Sigmoid colon (tissue), 7 donors: ENCODE results near the gene MPPED1. TPM values are rescaled to one million over a fixed set of nuclear protein-coding genes. Genes with fewer than 3 reads are reported as not detected.

Source experiments
- DNase-seq: peaks from one replicate; pipeline ENCODE4 v3.0.0-alpha.2; 2019
- H3K27ac ChIP-seq, 4 donors: fragments of 200-600 bp; sonication (generic); one replicate each; pipeline ENCODE4 v1.5.1; 2016 to 2019; ENCODE audit warnings: mild to moderate bottlenecking in 1 of 4
- H3K27me3 ChIP-seq, 3 donors: fragments of 200-600 bp; sonication (generic); one replicate each; pipeline ENCODE4 v1.5.1; 2019; ENCODE audit warnings: mild to moderate bottlenecking in 1 of 3
- H3K36me3 ChIP-seq, 4 donors: fragments of 200-600 bp; sonication (generic); one replicate each; pipeline ENCODE4 v1.5.1; 2016 to 2019
- H3K4me1 ChIP-seq, 4 donors: fragments of 200-600 bp; sonication (generic); one replicate each; pipeline ENCODE4 v1.5.1; 2017 to 2019
- H3K4me3 ChIP-seq, 4 donors: fragments of 200-600 bp; sonication (generic); one replicate each; pipeline ENCODE4 v1.5.1; 2017 to 2019; ENCODE audit warnings: mild to moderate bottlenecking in 2 of 4, moderate library complexity in 1 of 4
- H3K9me3 ChIP-seq, 4 donors: fragments of 200-600 bp in 3 of 4; sonication (generic) in 3 of 4; one replicate each; pipeline versions ENCODE4 v1.5.1 to v1.6.1; 2013 to 2019
- EP300 ChIP-seq, 4 donors: sonication (generic); formaldehyde crosslinking; IDR thresholded peaks; one replicate each; pipeline ENCODE4 v1.6.1; 2017; ENCODE audit warnings: antibody characterized with exemption in 4 of 4
- POLR2A ChIP-seq, 2 donors: fragments of 450-650 bp; IDR thresholded peaks; one replicate each; pipeline ENCODE4 v1.6.1; 2016; ENCODE audit warnings: antibody characterized with exemption in 2 of 2, mild to moderate bottlenecking in 2 of 2, moderate library complexity in 2 of 2
- POLR2AphosphoS5 ChIP-seq, 4 donors: sonication (generic); formaldehyde crosslinking; IDR thresholded peaks; one replicate each; pipeline ENCODE4 v1.6.1; 2017; ENCODE audit warnings: antibody characterized with exemption in 4 of 4
- WGBS, 2 donors: extraction: QIAGEN DNeasy Blood & Tissue Kit; methylation state at CpG; one replicate each; pipeline ENCODE4 v1.1.7; 2013; 5-methylcytosine and 5-hydroxymethylcytosine counted together
- intact Hi-C: fragments of 100-400 bp; cut with DNase I; formaldehyde crosslinking; loops from one replicate; pipeline ENCODE4 v1.15.1; 2023
- polyA plus RNA-seq, 3 donors: library from polyadenylated mRNA; stranded (reverse); fragments of 200-250 nt; gene quantifications; one replicate each; pipeline ENCODE4 v1.2.3, GENCODE V29; 2013
- total RNA-seq, 4 donors: library from RNA; depleted of rRNA; stranded (reverse); fragments of >200 nt; gene quantifications; one replicate each; pipeline ENCODE4 v1.1.0, GENCODE V29; 2016
- TF ChIP-seq, protein P1 (sequence below), 4 experiments: fragments of 450-650 bp in 3 of 4; fragments of 200-600 bp in 1 of 4; IDR thresholded peaks; one replicate each; pipeline ENCODE4 v1.5.1; 2016 to 2019; ENCODE audit warnings: antibody characterized with exemption in 4 of 4, mild to moderate bottlenecking in 3 of 4, moderate library complexity in 2 of 4
- donor health status: healthy with polysubstance abuse.
- donor health status: Bipolar disorder and iron deficiency.
- donor health status: healthy.

MPPED1 gene
- total and polyA plus RNA-seq, 7 donors: not detected

GRCh38 chr22:43428005-43428485 is 16.2 kb downstream of the MPPED1 start:
- no peaks in the 10 kb centered on the region for H3K36me3 ChIP-seq
- H3K4me3 ChIP-seq: no peak overlapping the region
- TF ChIP-seq, protein P1, sequence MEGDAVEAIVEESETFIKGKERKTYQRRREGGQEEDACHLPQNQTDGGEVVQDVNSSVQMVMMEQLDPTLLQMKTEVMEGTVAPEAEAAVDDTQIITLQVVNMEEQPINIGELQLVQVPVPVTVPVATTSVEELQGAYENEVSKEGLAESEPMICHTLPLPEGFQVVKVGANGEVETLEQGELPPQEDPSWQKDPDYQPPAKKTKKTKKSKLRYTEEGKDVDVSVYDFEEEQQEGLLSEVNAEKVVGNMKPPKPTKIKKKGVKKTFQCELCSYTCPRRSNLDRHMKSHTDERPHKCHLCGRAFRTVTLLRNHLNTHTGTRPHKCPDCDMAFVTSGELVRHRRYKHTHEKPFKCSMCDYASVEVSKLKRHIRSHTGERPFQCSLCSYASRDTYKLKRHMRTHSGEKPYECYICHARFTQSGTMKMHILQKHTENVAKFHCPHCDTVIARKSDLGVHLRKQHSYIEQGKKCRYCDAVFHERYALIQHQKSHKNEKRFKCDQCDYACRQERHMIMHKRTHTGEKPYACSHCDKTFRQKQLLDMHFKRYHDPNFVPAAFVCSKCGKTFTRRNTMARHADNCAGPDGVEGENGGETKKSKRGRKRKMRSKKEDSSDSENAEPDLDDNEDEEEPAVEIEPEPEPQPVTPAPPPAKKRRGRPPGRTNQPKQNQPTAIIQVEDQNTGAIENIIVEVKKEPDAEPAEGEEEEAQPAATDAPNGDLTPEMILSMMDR (IDR thresholded peaks at IDR 0.05): no peak
- TF ChIP-seq POLR2A (IDR thresholded peaks at IDR 0.05) (no peak), EP300 (IDR thresholded peaks at IDR 0.05) (no peak), POLR2AphosphoS5 (IDR thresholded peaks at IDR 0.05) (no peak)
- H3K9me3 ChIP-seq: no peaks in the 10 kb centered on the region
- intact Hi-C loops: no loop called here
- H3K27ac ChIP-seq: no peak overlapping the region
- peaks cover 0 to 73% (median 7%) of the 10 kb centered on the region in 3 donors for H3K27me3 ChIP-seq
- H3K4me1 ChIP-seq: no peaks in the 10 kb centered on the region
- WGBS, 2 donors: 49 to 72% methylated on average over 10 of the region's 10 CpGs
- DNase-seq: no peak

- no peak for DNase-seq
- TF ChIP-seq POLR2A (IDR thresholded peaks at IDR 0.05): no peak
- no peak for TF ChIP-seq EP300 (IDR thresholded peaks at IDR 0.05)
- no peak for TF ChIP-seq POLR2AphosphoS5 (IDR thresholded peaks at IDR 0.05)
- TF ChIP-seq, protein P1 (IDR thresholded peaks at IDR 0.05): no peak
- Histone ChIP-seq H3K4me3 (no peak overlapping the region), H3K9me3 (no peaks in the 10 kb centered on the region), H3K27me3 (peaks cover 0 to 77% (median 7%) of the 10 kb centered on the region in 3 donors), H3K36me3 (no peaks in the 10 kb centered on the region), H3K27ac (no peak overlapping the region), H3K4me1 (no peaks in the 10 kb centered on the region)
- intact Hi-C loops: no loop called here
- 87 to 88% methylated on average over 9 of the region's 9 CpGs for WGBS, 2 donors
Measured at GRCh38 chr22:43428521-43428920, 16.7 kb downstream of the MPPED1 start.

- no peak for DNase-seq
- WGBS, 2 donors: 89 to 91% methylated on average over 5 of the region's 5 CpGs
- peaks cover 0 to 78% (median 7%) of the 10 kb centered on the region in 3 donors for H3K27me3 ChIP-seq
- TF ChIP-seq, protein P1 (IDR thresholded peaks at IDR 0.05): no peak
- TF ChIP-seq POLR2AphosphoS5 (IDR thresholded peaks at IDR 0.05) (no peak), POLR2A (IDR thresholded peaks at IDR 0.05) (no peak), EP300 (IDR thresholded peaks at IDR 0.05) (no peak)
- H3K4me1 ChIP-seq: no peaks in the 10 kb centered on the region
- no peaks in the 10 kb centered on the region for H3K9me3 ChIP-seq
- no peaks in the 10 kb centered on the region for H3K36me3 ChIP-seq
- intact Hi-C loops: no loop called here
- no peak overlapping the region for H3K4me3 ChIP-seq
- no peak overlapping the region for H3K27ac ChIP-seq
Measured at GRCh38 chr22:43429426-43429825, 17.6 kb downstream of the MPPED1 start.

DNA sequence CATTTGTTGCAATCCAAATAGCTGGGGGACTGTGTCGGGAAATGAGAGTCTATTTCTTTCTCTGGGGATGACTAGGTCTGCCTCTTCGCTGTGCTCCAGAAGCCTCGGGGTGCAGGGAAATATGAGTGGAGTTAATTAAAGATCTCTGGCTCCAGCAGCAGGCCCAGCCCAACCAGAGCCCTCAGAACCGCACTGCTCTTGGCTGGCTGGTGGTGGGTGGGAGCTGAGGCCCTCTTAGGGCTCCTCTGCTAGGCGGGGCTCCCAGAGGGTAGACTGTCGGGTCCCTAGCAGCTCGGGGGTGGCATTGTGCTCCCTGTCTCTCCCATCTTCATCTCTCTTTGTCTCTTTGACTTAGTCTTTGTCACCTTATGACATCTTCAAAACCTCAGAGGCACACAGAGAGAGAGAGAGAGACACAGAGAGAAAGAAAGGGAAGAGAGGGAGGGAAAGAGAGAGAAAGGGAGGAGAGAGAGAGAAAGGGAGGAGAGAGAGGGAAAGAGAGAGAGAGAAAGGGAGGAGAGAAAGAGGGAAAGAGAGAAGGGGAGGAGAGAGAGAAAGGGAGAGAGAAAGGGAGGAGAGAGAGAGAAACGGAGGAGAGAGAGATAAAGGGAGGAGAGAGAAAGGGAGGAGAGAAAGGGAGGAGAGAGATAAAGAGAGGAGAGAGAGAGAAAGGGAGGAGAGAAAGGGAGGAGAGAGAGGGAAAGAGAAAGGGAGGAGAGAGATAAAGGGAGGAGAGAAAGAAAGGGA is 20.2 kb downstream of the MPPED1 start:
- TF ChIP-seq POLR2AphosphoS5 (IDR thresholded peaks at IDR 0.05) (no peak), EP300 (IDR thresholded peaks at IDR 0.05) (no peak)
- TF ChIP-seq, protein P1 (IDR thresholded peaks at IDR 0.05): no peak
- no peaks in the 10 kb centered on the region for H3K36me3 ChIP-seq
- H3K27ac ChIP-seq: no peak overlapping the region
- no peaks in the 10 kb centered on the region for H3K9me3 ChIP-seq
- 33 to 41% methylated on average over 8 of the region's 8 CpGs for WGBS, 2 donors
- H3K27me3 ChIP-seq: peaks cover 0 to 76% (median 8%) of the 10 kb centered on the region in 3 donors
- no peaks in the 10 kb centered on the region for H3K4me1 ChIP-seq
- intact Hi-C loops: no loop called here
- H3K4me3 ChIP-seq: no peak overlapping the region
- DNase-seq: no peak
